Type B pancreatic cell (in vitro differentiated cells): ENCODE measurements around the gene HABP2. TPM values are rescaled to one million over a fixed set of nuclear protein-coding genes. Genes with fewer than 3 reads are reported as not detected.

Experiments
- DNase-seq: peaks from one replicate; pipeline ENCODE4 v3.0.0; 2021; ENCODE audit warnings: mixed read lengths; ENCODE audit not compliant: unreplicated experiment; ENCODE audit errors: extremely low spot score
- H3K27ac Mint-ChIP-seq: 2 replicates; pipeline ENCODE4 v1.8.0; 2021; ENCODE audit warnings: mild to moderate bottlenecking, mixed read lengths
- H3K27me3 Mint-ChIP-seq: 2 replicates; pipeline ENCODE4 v1.8.0; 2021; ENCODE audit warnings: mixed read lengths
- H3K36me3 Mint-ChIP-seq: 2 replicates; pipeline ENCODE4 v1.8.0; 2021; ENCODE audit warnings: mixed read lengths
- H3K4me1 Mint-ChIP-seq: one replicate; pipeline ENCODE4 v1.8.0; 2021; ENCODE audit warnings: mixed read lengths; ENCODE audit not compliant: unreplicated experiment
- H3K4me3 Mint-ChIP-seq: 2 replicates; pipeline ENCODE4 v1.8.0; 2021; ENCODE audit warnings: mild to moderate bottlenecking, mixed read lengths
- H3K9me3 Mint-ChIP-seq: 2 replicates; pipeline ENCODE4 v1.8.0; 2021; ENCODE audit warnings: mixed read lengths
- total RNA-seq: library from RNA; stranded (reverse); gene quantifications from 2 replicates; pipeline ENCODE4 v1.2.1, GENCODE V29; 2021; ENCODE audit warnings: low replicate concordance
- TF ChIP-seq, protein P1 (sequence below): fragments of 200-600 bp; sonication (generic); conservative IDR thresholded peaks from 2 replicates; pipeline ENCODE4 v1.5.0; 2021; ENCODE audit warnings: antibody characterized with exemption, mild to moderate bottlenecking

HABP2 gene
- total RNA-seq, 1 donor from 2014 or later = 7.5 TPM

DNA sequence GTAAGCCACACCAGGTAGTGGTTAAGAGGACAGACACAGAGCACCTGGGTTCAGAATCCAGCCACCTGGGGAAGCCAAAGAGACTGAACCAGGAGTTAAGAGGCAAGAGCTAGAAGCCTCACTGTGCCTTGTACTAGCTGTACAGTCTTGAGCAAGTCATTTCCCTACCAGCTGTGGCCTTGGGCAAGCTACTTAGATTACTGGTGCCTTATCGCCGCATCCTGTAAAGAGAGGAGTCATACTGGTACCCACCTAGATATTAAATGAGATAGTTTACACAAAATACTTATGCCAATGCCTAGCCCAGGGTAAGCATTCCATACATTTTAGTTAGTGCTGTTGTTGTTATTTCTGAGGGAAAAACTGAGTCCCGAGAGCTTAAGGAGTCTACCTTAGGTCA lies 47.7 kb downstream of the HABP2 start:
- peaks cover 43% of the 10 kb centered on the region for H3K27me3 Mint-ChIP-seq
- H3K4me1 Mint-ChIP-seq = peaks cover 8% of the 10 kb centered on the region
- TF ChIP-seq, protein P1, sequence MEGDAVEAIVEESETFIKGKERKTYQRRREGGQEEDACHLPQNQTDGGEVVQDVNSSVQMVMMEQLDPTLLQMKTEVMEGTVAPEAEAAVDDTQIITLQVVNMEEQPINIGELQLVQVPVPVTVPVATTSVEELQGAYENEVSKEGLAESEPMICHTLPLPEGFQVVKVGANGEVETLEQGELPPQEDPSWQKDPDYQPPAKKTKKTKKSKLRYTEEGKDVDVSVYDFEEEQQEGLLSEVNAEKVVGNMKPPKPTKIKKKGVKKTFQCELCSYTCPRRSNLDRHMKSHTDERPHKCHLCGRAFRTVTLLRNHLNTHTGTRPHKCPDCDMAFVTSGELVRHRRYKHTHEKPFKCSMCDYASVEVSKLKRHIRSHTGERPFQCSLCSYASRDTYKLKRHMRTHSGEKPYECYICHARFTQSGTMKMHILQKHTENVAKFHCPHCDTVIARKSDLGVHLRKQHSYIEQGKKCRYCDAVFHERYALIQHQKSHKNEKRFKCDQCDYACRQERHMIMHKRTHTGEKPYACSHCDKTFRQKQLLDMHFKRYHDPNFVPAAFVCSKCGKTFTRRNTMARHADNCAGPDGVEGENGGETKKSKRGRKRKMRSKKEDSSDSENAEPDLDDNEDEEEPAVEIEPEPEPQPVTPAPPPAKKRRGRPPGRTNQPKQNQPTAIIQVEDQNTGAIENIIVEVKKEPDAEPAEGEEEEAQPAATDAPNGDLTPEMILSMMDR = no peak
- H3K27ac Mint-ChIP-seq = no peak overlapping the region
- H3K4me3 Mint-ChIP-seq = no peak overlapping the region
- no peaks in the 10 kb centered on the region for H3K9me3 Mint-ChIP-seq
- no peaks in the 10 kb centered on the region for H3K36me3 Mint-ChIP-seq
- no peak for DNase-seq

DNA sequence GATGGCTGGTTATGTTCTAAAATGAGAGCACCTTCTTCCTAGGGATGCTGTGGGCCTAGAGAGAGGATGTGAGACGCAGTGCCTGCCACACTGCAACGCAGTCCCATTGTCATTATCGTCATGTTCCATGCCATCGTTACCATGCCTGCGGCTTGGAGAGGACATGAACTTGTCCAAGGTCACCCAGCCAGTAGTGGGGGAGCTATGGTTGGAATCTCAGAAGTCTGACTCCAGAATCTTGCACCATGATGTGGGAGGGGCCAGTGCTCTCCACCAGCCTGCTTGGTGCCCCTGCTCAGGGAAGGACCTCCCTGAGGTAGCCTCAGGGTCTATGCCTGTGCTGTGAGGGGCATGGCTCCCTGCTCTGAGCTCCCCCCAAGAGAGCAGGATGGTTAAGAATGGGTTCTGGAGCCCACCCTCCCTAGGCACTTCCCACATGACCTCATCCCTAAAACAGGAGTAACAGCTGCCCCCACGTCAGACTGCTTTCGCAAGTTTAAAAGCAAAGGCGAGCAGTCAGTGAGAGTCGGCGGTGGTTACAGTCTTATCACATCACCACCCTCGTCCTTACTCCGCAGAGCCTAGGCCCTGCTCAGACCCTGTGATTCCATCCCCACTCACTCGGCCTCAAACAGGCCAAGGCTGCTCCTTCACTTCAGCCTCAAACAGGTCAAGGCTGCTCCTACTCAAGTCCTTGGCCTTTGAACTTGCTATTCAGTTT lies 50.4 kb downstream of the HABP2 start:
- no peaks in the 10 kb centered on the region for H3K36me3 Mint-ChIP-seq
- H3K27me3 Mint-ChIP-seq = peaks cover 33% of the 10 kb centered on the region
- no peak overlapping the region for H3K4me3 Mint-ChIP-seq
- no peaks in the 10 kb centered on the region for H3K9me3 Mint-ChIP-seq
- TF ChIP-seq, protein P1 = no peak
- no peak for DNase-seq
- H3K27ac Mint-ChIP-seq = no peak overlapping the region
- H3K4me1 Mint-ChIP-seq = peaks cover 8% of the 10 kb centered on the region

DNA sequence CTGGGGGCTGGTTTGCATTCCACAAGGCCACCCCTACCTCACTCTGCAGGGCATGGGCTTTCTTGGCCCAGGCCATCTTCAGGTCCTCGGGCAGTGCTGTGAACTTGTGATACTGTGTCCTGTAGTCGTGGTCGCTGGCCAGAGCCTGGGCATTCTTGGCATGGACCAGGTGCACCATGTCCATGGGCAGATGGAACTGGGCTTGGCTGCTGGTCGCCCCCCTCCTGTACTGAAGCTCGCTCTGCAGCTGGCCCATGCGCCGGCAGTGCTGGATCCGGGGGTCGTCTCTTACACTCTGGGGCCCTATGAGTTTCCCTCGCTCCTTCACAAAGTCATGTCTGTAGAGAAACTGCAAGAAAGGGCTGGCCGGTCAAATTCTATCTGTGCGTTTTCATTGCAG lies 51.7 kb downstream of the HABP2 start:
- no peaks in the 10 kb centered on the region for H3K9me3 Mint-ChIP-seq
- no peak overlapping the region for H3K4me3 Mint-ChIP-seq
- H3K27ac Mint-ChIP-seq = no peak overlapping the region
- H3K36me3 Mint-ChIP-seq = no peaks in the 10 kb centered on the region
- H3K27me3 Mint-ChIP-seq = peaks cover 27% of the 10 kb centered on the region
- peaks cover 8% of the 10 kb centered on the region for H3K4me1 Mint-ChIP-seq
- DNase-seq = no peak
- TF ChIP-seq, protein P1 = no peak

DNA sequence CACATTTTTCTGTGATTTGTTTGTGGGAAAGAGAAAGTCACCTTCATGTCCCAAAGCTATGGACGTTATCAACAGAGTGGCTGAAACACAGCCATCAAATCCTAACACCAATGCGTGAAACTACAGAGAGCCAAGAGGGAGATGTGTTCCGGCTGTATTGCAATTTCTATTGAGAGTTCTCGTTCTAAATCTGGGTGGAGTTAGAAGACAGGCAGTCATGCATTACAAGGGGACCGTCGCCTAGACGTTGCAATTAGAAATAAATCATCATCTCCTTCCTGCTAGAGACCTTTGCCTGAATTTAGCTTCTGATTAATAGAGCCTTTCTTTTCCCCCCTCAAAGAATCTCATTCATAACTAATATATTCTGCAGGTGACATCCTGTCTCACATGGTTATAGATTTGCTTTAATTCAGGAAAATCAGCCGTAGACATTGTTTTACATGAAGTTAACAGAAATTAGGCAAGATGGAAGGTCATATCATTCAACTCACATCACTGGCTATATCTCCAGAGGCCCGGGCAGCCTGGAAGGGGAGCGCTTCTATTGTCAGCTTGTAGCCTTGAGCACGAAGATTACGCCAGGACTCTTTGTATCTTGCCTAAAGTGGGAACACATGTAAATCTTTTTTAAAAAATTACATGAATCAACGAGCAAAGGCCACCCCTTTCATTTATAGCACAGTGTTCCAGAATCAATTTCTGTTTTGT lies 52.6 kb downstream of the HABP2 start:
- no peak overlapping the region for H3K4me3 Mint-ChIP-seq
- no peaks in the 10 kb centered on the region for H3K9me3 Mint-ChIP-seq
- H3K27me3 Mint-ChIP-seq = peaks cover 21% of the 10 kb centered on the region
- H3K36me3 Mint-ChIP-seq = no peaks in the 10 kb centered on the region
- no peak for DNase-seq
- H3K27ac Mint-ChIP-seq = no peak overlapping the region
- TF ChIP-seq, protein P1 = no peak
- peaks cover 10% of the 10 kb centered on the region for H3K4me1 Mint-ChIP-seq

DNA sequence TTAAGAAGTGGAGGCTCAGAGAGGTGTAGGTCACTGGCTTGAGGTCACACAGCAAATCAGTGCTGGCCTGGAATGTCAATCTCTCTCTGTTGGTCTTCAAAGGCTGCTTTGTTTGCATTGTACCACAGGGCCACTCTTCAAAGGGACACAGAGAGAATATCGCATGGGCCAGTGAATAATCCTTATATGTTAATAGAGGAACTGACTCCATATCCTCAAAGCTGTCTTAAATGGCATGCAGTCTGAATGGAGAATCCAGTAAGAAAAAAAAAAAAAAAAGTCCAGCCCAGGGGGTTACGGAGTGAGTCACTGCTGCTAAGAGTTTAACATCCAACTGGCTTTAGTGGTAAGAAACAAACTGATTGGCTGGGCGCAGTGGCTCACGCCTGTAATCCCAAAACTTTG lies 56.9 kb downstream of the HABP2 start:
- TF ChIP-seq, protein P1 = no peak
- Mint-ChIP-seq H3K27me3 (peaks cover 54% of the 10 kb centered on the region), H3K27ac (no peak overlapping the region), H3K4me1 (peaks cover 28% of the 10 kb centered on the region), H3K36me3 (no peaks in the 10 kb centered on the region), H3K4me3 (no peak overlapping the region), H3K9me3 (no peaks in the 10 kb centered on the region)
- no peak for DNase-seq
